HepG2 (cell line): ENCODE measurements around the gene RASGRP4. TPM values are rescaled to one million over a fixed set of nuclear protein-coding genes. Genes with fewer than 3 reads are reported as not detected.

ENCODE experiments used
- NFYB ChIP-seq: sonication (generic); formaldehyde crosslinking; IDR thresholded peaks from 2 replicates; pipeline ENCODE4 v1.4.0; 2020; ENCODE audit warnings: missing genetic modification reagents
- RBFOX2 ChIP-seq: fragments of 200-400 bp; formaldehyde crosslinking; IDR thresholded peaks from 2 replicates; pipeline ENCODE4 v1.6.1; 2017; ENCODE audit warnings: low read depth, mild to moderate bottlenecking, low read length
- RBM22 ChIP-seq: fragments of 200-400 bp; formaldehyde crosslinking; optimal IDR thresholded peaks from 2 replicates; pipeline ENCODE3; 2017; ENCODE audit warnings: mild to moderate bottlenecking, low read length, moderate library complexity
- TGIF2 ChIP-seq: IDR thresholded peaks from 2 replicates; pipeline ENCODE4 v1.6.1; 2016; ENCODE audit warnings: control low read depth, missing compliant biosample characterization
- ZNF136 ChIP-seq: sonication (generic); formaldehyde crosslinking; IDR thresholded peaks from 2 replicates; pipeline ENCODE4 v1.8.1; 2022; ENCODE audit warnings: low read depth, mild to moderate bottlenecking, moderate library complexity, missing genetic modification reagents
- ZNF207 ChIP-seq: fragments of 450-650 bp; IDR thresholded peaks from 2 replicates; pipeline ENCODE4 v1.6.1; 2016; ENCODE audit warnings: antibody characterized with exemption, borderline replicate concordance
- ZNF451 ChIP-seq: sonication (generic); formaldehyde crosslinking; IDR thresholded peaks from 2 replicates; pipeline ENCODE4 v1.5.0; 2020; ENCODE audit warnings: mild to moderate bottlenecking, missing genetic modification reagents
- ZNF614 ChIP-seq: IDR thresholded peaks from 2 replicates; pipeline ENCODE4 v1.6.1; 2018; ENCODE audit warnings: missing biosample characterization, missing genetic modification reagents, inconsistent platforms, borderline replicate concordance
- ZNF678 ChIP-seq: sonication (generic); formaldehyde crosslinking; IDR thresholded peaks from 2 replicates; pipeline ENCODE4 v1.4.0; 2020; ENCODE audit warnings: mild to moderate bottlenecking, missing genetic modification reagents
- polyA plus RNA-seq, 8 experiments: library from polyadenylated mRNA; depleted of rRNA in 3 of 8; stranded (reverse) in 7 of 8; unstranded in 1 of 8; fragments of >200 nt; fragmentation: Illumina TruSeq in 4 of 8; extraction: Trizol in 4 of 8; gene quantifications; 2 replicates each; pipeline versions ENCODE4 v1.2.1 to v1.2.3, GENCODE V29; 2011 to 2016; ENCODE audit warnings: low read depth in 4 of 8, missing spikeins in 1 of 8, mixed read lengths in 1 of 8; ENCODE audit not compliant: insufficient read depth in 1 of 8
- total RNA-seq, 5 experiments: library from RNA; depleted of rRNA; stranded (reverse); fragments of >200 nt; fragmentation: Illumina TruSeq; extraction: Trizol; gene quantifications; 2 replicates each; pipeline ENCODE4 v1.2.3, GENCODE V29; 2016; ENCODE audit warnings: low read depth in 1 of 5
- TF ChIP-seq, protein P1 (sequence below): sonication (generic); formaldehyde crosslinking; IDR thresholded peaks from 2 replicates; pipeline ENCODE4 v1.4.0; 2020; ENCODE audit warnings: missing genetic modification reagents
- TF ChIP-seq, protein P2 (sequence below): sonication (generic); formaldehyde crosslinking; conservative IDR thresholded peaks from 2 replicates; pipeline ENCODE4 v1.4.0; 2020; ENCODE audit warnings: missing genetic modification reagents
- TF ChIP-seq, protein P3 (sequence below): sonication (generic); formaldehyde crosslinking; conservative IDR thresholded peaks from 2 replicates; pipeline ENCODE4 v1.4.0; 2020; ENCODE audit warnings: missing genetic modification reagents

The RASGRP4 gene
- total and polyA plus RNA-seq, 2 of the 13 experiments (the other 11 are each of a cell fraction or from before 2014, with no cell fraction given), result not detected

DNA sequence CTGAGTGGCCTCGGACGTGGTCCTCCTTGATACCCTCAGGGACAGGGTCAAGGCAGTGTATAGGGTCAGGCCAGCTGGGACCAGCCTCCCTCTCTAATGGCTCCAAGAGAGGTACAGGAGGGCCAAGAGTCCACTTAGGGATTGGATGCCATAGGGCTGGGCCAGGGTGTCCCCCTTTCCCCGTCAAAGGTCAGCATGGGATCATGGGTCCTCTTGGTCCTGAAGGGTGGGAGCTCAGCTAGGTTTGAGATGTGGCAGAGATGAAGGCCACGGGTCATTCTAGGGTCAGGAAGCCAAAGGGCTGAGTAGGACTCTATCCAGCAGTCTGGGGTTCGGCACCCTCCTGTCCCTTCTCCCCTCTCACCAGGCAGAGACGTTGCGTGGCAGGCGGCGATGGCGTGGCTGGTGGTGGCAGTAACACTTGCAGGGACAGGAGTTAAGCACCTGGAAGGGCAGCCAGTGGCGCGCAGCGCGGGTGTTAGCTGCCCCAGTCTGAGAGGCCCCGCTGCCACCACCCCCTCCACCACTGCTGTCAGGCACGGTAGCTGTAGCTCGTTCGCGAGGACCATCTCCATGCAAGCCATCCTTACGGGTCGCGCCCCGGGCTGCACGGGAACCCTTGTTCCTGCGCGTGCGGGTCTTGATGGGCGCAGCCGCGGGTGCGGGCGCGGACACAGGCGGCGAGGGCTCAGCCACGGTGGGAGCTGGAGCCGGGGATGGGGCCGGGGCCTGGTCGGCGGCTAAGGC is 40.8 kb downstream of the RASGRP4 start (continued):
- TF ChIP-seq RBM22 (peak; percentile 2), ZNF451 (CRISPR knock-in tag) (no peak), NFYB (CRISPR knock-in tag) (no peak), ZNF614 (CRISPR knock-in tag) (no peak), ZNF678 (CRISPR knock-in tag) (no peak), ZNF136 (CRISPR knock-in tag) (no peak), TGIF2 (CRISPR knock-in tag) (no peak), ZNF207 (no peak), RBFOX2 (peak; percentile 56; the same call in 1 of the 2 replicates)
- TF ChIP-seq, protein P1, sequence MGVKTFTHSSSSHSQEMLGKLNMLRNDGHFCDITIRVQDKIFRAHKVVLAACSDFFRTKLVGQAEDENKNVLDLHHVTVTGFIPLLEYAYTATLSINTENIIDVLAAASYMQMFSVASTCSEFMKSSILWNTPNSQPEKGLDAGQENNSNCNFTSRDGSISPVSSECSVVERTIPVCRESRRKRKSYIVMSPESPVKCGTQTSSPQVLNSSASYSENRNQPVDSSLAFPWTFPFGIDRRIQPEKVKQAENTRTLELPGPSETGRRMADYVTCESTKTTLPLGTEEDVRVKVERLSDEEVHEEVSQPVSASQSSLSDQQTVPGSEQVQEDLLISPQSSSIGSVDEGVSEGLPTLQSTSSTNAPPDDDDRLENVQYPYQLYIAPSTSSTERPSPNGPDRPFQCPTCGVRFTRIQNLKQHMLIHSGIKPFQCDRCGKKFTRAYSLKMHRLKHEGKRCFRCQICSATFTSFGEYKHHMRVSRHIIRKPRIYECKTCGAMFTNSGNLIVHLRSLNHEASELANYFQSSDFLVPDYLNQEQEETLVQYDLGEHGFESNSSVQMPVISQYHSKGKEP (CRISPR knock-in tag), result no peak
- TF ChIP-seq, protein P2, sequence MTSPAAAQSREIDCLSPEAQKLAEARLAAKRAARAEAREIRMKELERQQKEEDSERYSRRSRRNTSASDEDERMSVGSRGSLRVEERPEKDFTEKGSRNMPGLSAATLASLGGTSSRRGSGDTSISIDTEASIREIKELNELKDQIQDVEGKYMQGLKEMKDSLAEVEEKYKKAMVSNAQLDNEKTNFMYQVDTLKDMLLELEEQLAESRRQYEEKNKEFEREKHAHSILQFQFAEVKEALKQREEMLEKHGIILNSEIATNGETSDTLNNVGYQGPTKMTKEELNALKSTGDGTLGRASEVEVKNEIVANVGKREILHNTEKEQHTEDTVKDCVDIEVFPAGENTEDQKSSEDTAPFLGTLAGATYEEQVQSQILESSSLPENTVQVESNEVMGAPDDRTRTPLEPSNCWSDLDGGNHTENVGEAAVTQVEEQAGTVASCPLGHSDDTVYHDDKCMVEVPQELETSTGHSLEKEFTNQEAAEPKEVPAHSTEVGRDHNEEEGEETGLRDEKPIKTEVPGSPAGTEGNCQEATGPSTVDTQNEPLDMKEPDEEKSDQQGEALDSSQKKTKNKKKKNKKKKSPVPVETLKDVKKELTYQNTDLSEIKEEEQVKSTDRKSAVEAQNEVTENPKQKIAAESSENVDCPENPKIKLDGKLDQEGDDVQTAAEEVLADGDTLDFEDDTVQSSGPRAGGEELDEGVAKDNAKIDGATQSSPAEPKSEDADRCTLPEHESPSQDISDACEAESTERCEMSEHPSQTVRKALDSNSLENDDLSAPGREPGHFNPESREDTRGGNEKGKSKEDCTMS (CRISPR knock-in tag), result no peak
- TF ChIP-seq, protein P3, sequence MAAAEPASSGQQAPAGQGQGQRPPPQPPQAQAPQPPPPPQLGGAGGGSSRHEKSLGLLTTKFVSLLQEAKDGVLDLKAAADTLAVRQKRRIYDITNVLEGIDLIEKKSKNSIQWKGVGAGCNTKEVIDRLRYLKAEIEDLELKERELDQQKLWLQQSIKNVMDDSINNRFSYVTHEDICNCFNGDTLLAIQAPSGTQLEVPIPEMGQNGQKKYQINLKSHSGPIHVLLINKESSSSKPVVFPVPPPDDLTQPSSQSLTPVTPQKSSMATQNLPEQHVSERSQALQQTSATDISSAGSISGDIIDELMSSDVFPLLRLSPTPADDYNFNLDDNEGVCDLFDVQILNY (CRISPR knock-in tag), result no peak
